ENCODE results near the gene PTPRM. TPM values are rescaled to one million over a fixed set of nuclear protein-coding genes. Genes with fewer than 3 reads are reported as not detected.

PTPRM gene
- total and polyA plus RNA-seq, 2 experiments from 2014 or later = 30.9 to 62.8 TPM

DNA sequence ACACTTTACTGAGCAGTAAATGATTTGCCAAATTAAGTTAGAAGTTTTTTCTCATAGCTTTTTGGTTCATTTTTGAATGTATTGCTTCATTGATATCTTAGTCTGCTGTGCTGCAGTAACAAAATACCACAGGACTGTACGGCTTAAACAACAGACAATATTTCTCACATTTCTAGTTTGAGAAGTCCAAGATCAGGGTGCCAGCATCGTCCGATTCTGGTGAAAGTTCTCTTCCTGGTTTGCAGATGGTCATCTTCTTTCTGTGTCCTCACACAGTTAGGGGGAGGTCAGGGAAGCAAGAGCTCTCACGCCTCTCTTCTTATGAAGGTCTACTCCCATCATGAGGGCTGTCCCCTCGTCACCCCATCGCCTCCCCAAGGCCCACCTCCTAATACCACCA is 325.4 kb downstream of the PTPRM start:
- no peak for DNase-seq
- 96 to 97% methylated on average over 6 of the region's 6 CpGs for WGBS, 2 experiments (ENCODE audit: low coverage in 1 of 2, low lambda C conversion rate in 2 of 2, missing lambda C conversion rate in 2 of 2)
- Histone ChIP-seq H3K4me2 (ENCODE audit: unreplicated experiment) (no peak overlapping the region), H3K27me3 (replicated peaks; ENCODE audit: insufficient read depth) (no peaks in the 10 kb centered on the region), H3K36me3 (ENCODE audit: low read depth) (no peaks in the 10 kb centered on the region), H3K9ac (no peak overlapping the region), H3K79me2 (ENCODE audit: insufficient read depth) (no peaks in the 10 kb centered on the region), H3K9me2 (ENCODE audit: insufficient read depth) (no peaks in the 10 kb centered on the region), H2AFZ (no peak overlapping the region), H3K9me3 (ENCODE audit: low read depth) (no peaks in the 10 kb centered on the region), H3K4me3 (no peak overlapping the region), H3K27ac (no peak overlapping the region), H3F3A (ENCODE audit: insufficient read depth) (no peaks in the 10 kb centered on the region), H4K20me1 (ENCODE audit: insufficient read depth) (no peaks in the 10 kb centered on the region), H3K4me1 (ENCODE audit: insufficient read depth) (no peaks in the 10 kb centered on the region)
- in situ Hi-C loops (cut with MboI) = no loop called here
- TF ChIP-seq EZH2phosphoT487 (IDR thresholded peaks at IDR 0.05; ENCODE audit: insufficient read depth, low read depth) = no peak
- TF ChIP-seq EZH2 (IDR thresholded peaks at IDR 0.05; ENCODE audit: insufficient read depth, poor library complexity, severe bottlenecking) = no peak

DNA sequence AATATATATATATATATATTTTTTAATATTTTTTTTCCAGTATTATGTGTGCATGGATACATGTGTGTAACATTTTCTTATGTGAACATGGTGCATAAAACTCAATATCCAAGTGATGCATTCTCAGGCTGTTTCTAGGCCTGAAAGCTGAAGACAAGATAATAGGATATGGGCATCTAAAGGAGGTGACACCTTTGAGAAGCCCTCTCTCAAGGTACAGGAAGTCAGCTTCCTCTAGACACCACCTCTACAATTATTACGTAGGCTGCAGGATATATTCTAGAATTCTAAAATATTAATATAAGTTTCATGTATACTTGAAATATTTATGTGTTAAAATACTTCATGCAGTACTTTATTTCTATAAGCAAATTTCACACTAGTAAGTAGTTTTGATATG is 327.5 kb downstream of the PTPRM start:
- Histone ChIP-seq H2AFZ (no peak overlapping the region), H3K9ac (no peak overlapping the region), H3K4me1 (ENCODE audit: insufficient read depth) (no peaks in the 10 kb centered on the region), H3K27me3 (replicated peaks; ENCODE audit: insufficient read depth) (no peaks in the 10 kb centered on the region), H3K9me3 (ENCODE audit: low read depth) (no peaks in the 10 kb centered on the region), H4K20me1 (ENCODE audit: insufficient read depth) (no peaks in the 10 kb centered on the region), H3K27ac (no peak overlapping the region), H3F3A (ENCODE audit: insufficient read depth) (no peaks in the 10 kb centered on the region), H3K36me3 (ENCODE audit: low read depth) (no peaks in the 10 kb centered on the region), H3K79me2 (ENCODE audit: insufficient read depth) (no peaks in the 10 kb centered on the region), H3K4me2 (ENCODE audit: unreplicated experiment) (no peak overlapping the region), H3K4me3 (no peak overlapping the region), H3K9me2 (ENCODE audit: insufficient read depth) (no peaks in the 10 kb centered on the region)
- whole genome bisulfite sequencing, 2 experiments (ENCODE audit: low coverage in 1 of 2, low lambda C conversion rate in 2 of 2, missing lambda C conversion rate in 2 of 2) = 91 to 100% methylated on average over 1 of the region's 1 CpG
- no peak for DNase-seq
- TF ChIP-seq EZH2 (IDR thresholded peaks at IDR 0.05; ENCODE audit: insufficient read depth, poor library complexity, severe bottlenecking) (no peak), EZH2phosphoT487 (IDR thresholded peaks at IDR 0.05; ENCODE audit: insufficient read depth, low read depth) (no peak)
- in situ Hi-C loops (cut with MboI) = no loop called here

DNA sequence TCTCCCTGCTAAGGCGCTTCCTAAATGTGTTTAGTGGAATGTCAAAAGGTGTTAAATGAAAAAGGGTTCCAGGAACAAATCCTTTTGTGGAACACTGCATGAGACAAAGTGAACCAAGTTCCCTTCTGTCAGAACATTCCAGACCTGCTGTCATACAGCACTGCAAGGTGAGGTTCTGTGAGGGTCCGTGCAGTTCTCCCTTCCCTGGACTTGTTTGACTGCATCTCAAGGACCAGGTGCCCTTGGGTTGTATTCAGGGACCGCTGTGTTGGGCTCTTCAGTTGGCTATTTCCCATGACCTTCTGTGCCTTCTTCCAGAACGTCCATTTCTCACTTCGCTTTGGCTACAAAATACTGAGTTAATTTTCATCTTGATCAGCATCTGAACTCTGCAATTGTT is 328.2 kb downstream of the PTPRM start:
- H3K4me3 ChIP-seq = no peak overlapping the region
- H2AFZ ChIP-seq = no peak overlapping the region
- no peaks in the 10 kb centered on the region for H3K9me3 ChIP-seq (ENCODE audit: low read depth)
- no peak overlapping the region for H3K9ac ChIP-seq
- WGBS, 2 experiments (ENCODE audit: low coverage in 1 of 2, low lambda C conversion rate in 2 of 2, missing lambda C conversion rate in 2 of 2) = 98 to 99% methylated on average over 5 of the region's 5 CpGs
- H3K36me3 ChIP-seq (ENCODE audit: low read depth) = no peaks in the 10 kb centered on the region
- H3K4me1 ChIP-seq (ENCODE audit: insufficient read depth) = no peaks in the 10 kb centered on the region
- no peak overlapping the region for H3K27ac ChIP-seq
- H3K4me2 ChIP-seq (ENCODE audit: unreplicated experiment) = no peak overlapping the region
- no peaks in the 10 kb centered on the region for H3K9me2 ChIP-seq (ENCODE audit: insufficient read depth)
- H3F3A ChIP-seq (ENCODE audit: insufficient read depth) = no peaks in the 10 kb centered on the region
- no peaks in the 10 kb centered on the region for H3K27me3 ChIP-seq (replicated peaks; ENCODE audit: insufficient read depth)
- in situ Hi-C loops (cut with MboI) = no loop called here
- H3K79me2 ChIP-seq (ENCODE audit: insufficient read depth) = no peaks in the 10 kb centered on the region
- TF ChIP-seq EZH2 (IDR thresholded peaks at IDR 0.05; ENCODE audit: insufficient read depth, poor library complexity, severe bottlenecking) = no peak
- TF ChIP-seq EZH2phosphoT487 (IDR thresholded peaks at IDR 0.05; ENCODE audit: insufficient read depth, low read depth) = no peak
- no peaks in the 10 kb centered on the region for H4K20me1 ChIP-seq (ENCODE audit: insufficient read depth)
- no peak for DNase-seq

DNA sequence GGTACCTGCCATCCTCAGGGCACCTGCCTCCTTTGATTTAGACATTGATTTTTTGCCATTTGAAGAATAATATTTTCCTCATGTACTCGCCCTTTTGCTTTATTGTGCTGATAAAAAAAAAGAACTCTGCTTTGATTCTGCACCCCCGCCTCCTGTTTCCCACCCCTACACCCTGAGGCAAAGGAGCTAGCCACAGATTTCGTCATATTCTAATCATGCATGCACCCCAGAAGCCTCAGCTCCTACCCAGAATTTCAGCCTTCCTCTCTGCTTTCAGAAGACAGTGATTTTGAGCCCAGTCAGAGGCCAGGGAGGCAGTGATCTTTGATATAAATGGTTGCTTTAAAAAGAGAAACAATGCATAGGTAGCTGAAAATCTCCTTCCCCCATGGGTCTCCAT is 329.0 kb downstream of the PTPRM start:
- WGBS, 2 experiments (ENCODE audit: low coverage in 1 of 2, low lambda C conversion rate in 2 of 2, missing lambda C conversion rate in 2 of 2) = 84 to 95% methylated on average over 3 of the region's 3 CpGs
- in situ Hi-C loops (cut with MboI) = no loop called here
- no peak overlapping the region for H2AFZ ChIP-seq
- TF ChIP-seq EZH2 (IDR thresholded peaks at IDR 0.05; ENCODE audit: insufficient read depth, poor library complexity, severe bottlenecking) (no peak), EZH2phosphoT487 (IDR thresholded peaks at IDR 0.05; ENCODE audit: insufficient read depth, low read depth) (no peak)
- H3K4me3 ChIP-seq = no peak overlapping the region
- no peaks in the 10 kb centered on the region for H3K9me2 ChIP-seq (ENCODE audit: insufficient read depth)
- H3K27ac ChIP-seq = no peak overlapping the region
- H3K4me2 ChIP-seq (ENCODE audit: unreplicated experiment) = no peak overlapping the region
- no peaks in the 10 kb centered on the region for H3K9me3 ChIP-seq (ENCODE audit: low read depth)
- H3K27me3 ChIP-seq (replicated peaks; ENCODE audit: insufficient read depth) = no peaks in the 10 kb centered on the region
- no peaks in the 10 kb centered on the region for H4K20me1 ChIP-seq (ENCODE audit: insufficient read depth)
- H3K36me3 ChIP-seq (ENCODE audit: low read depth) = no peaks in the 10 kb centered on the region
- no peaks in the 10 kb centered on the region for H3K79me2 ChIP-seq (ENCODE audit: insufficient read depth)
- H3K9ac ChIP-seq = no peak overlapping the region
- DNase-seq = no peak
- H3F3A ChIP-seq (ENCODE audit: insufficient read depth) = no peaks in the 10 kb centered on the region
- H3K4me1 ChIP-seq (ENCODE audit: insufficient read depth) = no peaks in the 10 kb centered on the region
